Measurements from ENCODE around the gene TBX10. TPM values are rescaled to one million over a fixed set of nuclear protein-coding genes. Genes with fewer than 3 reads are reported as not detected.

The TBX10 gene
- total RNA-seq, 4 donors from 2014 or later = not detected

GRCh38 chr11:67673358-67673757 is 33.8 kb upstream of the TBX10 start:
- no peaks in the 10 kb centered on the region for H3K4me1 ChIP-seq
- H3K4me3 ChIP-seq = no peak overlapping the region
- TF ChIP-seq EP300 (IDR thresholded peaks at IDR 0.05) = no peak
- no peak for TF ChIP-seq POLR2A (IDR thresholded peaks at IDR 0.05)
- no peak for TF ChIP-seq POLR2AphosphoS5 (IDR thresholded peaks at IDR 0.05)
- H3K36me3 ChIP-seq = no peaks in the 10 kb centered on the region
- H3K27me3 ChIP-seq = peaks cover 51% of the 10 kb centered on the region
- ATAC-seq = no peak
- H3K27ac ChIP-seq = no peak overlapping the region
- peaks cover 0 to 15% (median 0%) of the 10 kb centered on the region in 3 donors for H3K9me3 ChIP-seq
- 86 to 100% methylated on average over 1 to 5 of the region's 7 CpGs for WGBS, 2 donors (ENCODE audit: low coverage in 1 of 2)

- 60 to 100% methylated on average over 2 of the region's 8 CpGs for WGBS, 2 donors (ENCODE audit: low coverage in 1 of 2)
- H3K9me3 ChIP-seq = peaks cover 0 to 7% (median 0%) of the 10 kb centered on the region in 3 donors
- H3K27ac ChIP-seq = no peak overlapping the region
- TF ChIP-seq POLR2A (IDR thresholded peaks at IDR 0.05) = no peak
- TF ChIP-seq CTCF (IDR thresholded peaks at IDR 0.05) = no peak
- no peak for ATAC-seq
- no peak overlapping the region for H3K4me3 ChIP-seq
- H3K36me3 ChIP-seq = no peaks in the 10 kb centered on the region
- no peaks in the 10 kb centered on the region for H3K4me1 ChIP-seq
- H3K27me3 ChIP-seq = peaks cover 53% of the 10 kb centered on the region
Measured at GRCh38 chr11:67671211-67671520, 31.6 kb upstream of the TBX10 start.

GRCh38 chr11:67670316-67671210 is 31.0 kb upstream of the TBX10 start:
- ATAC-seq = no peak
- no peak for TF ChIP-seq CTCF (IDR thresholded peaks at IDR 0.05)
- TF ChIP-seq POLR2A (IDR thresholded peaks at IDR 0.05) = no peak
- TF ChIP-seq POLR2AphosphoS5 (IDR thresholded peaks at IDR 0.05) = no peak
- no peak for TF ChIP-seq EP300 (IDR thresholded peaks at IDR 0.05)
- Histone ChIP-seq H3K4me3 (no peak overlapping the region), H3K36me3 (no peaks in the 10 kb centered on the region), H3K4me1 (no peaks in the 10 kb centered on the region), H3K27ac (no peak overlapping the region), H3K27me3 (peaks cover 48% of the 10 kb centered on the region), H3K9me3 (peaks cover 0 to 1% (median 0%) of the 10 kb centered on the region in 3 donors)
- WGBS, 2 donors (ENCODE audit: low coverage in 1 of 2) = 81% methylated on average over 3 of the region's 23 CpGs; no CpG with 5 or more reads in 1 of the 2 donors

DNA sequence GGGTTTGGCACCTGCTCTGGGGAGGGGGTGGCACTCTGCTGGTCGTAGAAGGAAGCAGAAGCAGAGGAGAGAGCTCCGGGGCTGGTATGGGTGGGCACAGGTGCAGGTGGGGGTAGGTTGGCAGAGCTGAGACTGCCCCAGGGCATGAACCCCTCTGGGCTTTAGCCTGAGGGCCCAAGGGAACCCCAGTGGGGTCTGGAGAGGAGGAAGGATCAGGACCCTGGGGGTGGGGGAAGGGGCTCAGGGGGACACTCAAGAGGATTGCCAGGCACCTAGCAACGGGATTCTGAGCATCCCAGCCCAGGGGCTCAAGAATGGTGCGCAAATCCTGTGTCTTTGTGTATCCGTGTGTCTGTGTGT is 28.6 kb upstream of the TBX10 start:
- Histone ChIP-seq H3K9me3 (no peaks in the 10 kb centered on the region), H3K4me1 (no peaks in the 10 kb centered on the region), H3K27ac (no peak overlapping the region), H3K36me3 (no peaks in the 10 kb centered on the region), H3K4me3 (no peak overlapping the region), H3K27me3 (peaks cover 24% of the 10 kb centered on the region)
- WGBS, 2 donors (ENCODE audit: low coverage in 1 of 2) = 67% methylated on average over 1 of the region's 5 CpGs; no CpG with 5 or more reads in 1 of the 2 donors
- TF ChIP-seq CTCF (IDR thresholded peaks at IDR 0.05) (no peak), EP300 (IDR thresholded peaks at IDR 0.05) (no peak), POLR2A (IDR thresholded peaks at IDR 0.05) (no peak)
- ATAC-seq = no peak

DNA sequence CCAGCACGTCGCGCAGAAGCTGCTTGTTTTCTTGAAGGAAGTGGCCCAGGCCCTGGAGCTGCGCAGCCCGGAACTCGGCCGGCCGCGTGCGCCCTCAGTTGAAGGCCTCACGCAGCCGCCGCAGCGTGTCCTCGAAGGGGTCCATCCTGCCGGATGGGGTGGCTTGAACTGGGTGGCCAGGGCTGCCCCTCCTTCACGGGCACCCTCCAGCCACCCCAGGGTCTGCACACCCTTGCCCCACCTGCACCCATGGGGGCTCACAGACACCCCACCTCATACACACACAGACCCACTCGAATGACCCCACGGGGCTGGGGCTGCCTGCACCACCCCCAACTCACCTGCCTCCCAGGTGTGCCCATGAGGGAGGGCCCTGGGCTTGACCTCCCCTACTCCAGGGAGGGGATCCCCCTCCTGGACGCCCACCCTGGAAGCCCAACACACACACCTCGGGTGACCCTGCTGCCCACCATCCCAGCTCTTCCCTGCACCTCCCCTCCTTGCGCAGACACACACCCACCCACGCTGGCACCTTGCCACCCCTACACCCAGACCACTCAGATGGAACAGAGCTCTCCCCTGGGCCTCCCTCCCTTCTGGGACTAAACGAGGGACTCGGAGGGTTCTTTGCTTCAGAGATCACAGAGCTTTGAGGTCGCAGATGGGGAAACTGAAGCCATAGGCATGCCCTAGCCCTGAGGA is 28.1 kb upstream of the TBX10 start:
- H3K27ac ChIP-seq = no peak overlapping the region
- H3K9me3 ChIP-seq = no peaks in the 10 kb centered on the region
- peaks cover 19% of the 10 kb centered on the region for H3K27me3 ChIP-seq
- H3K4me3 ChIP-seq = no peak overlapping the region
- ATAC-seq = no peak
- no peaks in the 10 kb centered on the region for H3K4me1 ChIP-seq
- 50 to 63% methylated on average over 2 to 4 of the region's 26 CpGs for WGBS, 2 donors (ENCODE audit: low coverage in 1 of 2)
- no peaks in the 10 kb centered on the region for H3K36me3 ChIP-seq
- TF ChIP-seq POLR2A (IDR thresholded peaks at IDR 0.05) (no peak), POLR2AphosphoS5 (IDR thresholded peaks at IDR 0.05) (no peak), CTCF (IDR thresholded peaks at IDR 0.05) (no peak), EP300 (IDR thresholded peaks at IDR 0.05) (no peak)

All from gastroesophageal sphincter (tissue), 4 donors.